Fibroblast of pulmonary artery (primary cell): ENCODE data around the gene TOX3.

Source experiments
- DNase-seq: peaks from one replicate; pipeline ENCODE4 v3.0.0-alpha.2; 2010; ENCODE audit warnings: low read depth
- H3K4me3 ChIP-seq: replicated peaks from 2 replicates; pipeline ENCODE4 v1.5.1; 2011; ENCODE audit warnings: low read depth, mild to moderate bottlenecking, control low read depth, low read length, moderate library complexity
- CTCF ChIP-seq: IDR thresholded peaks from 2 replicates; pipeline ENCODE4 v1.5.1; 2011; ENCODE audit warnings: mild to moderate bottlenecking, control low read depth, low read length, inconsistent platforms; ENCODE audit errors: missing control alignments

Gene TOX3

GRCh38 chr16:52538511-52538910, 8.4 kb downstream of the TOX3 start:
- H3K4me3 ChIP-seq: no peak overlapping the region
- DNase-seq: no peak
- no peak for TF ChIP-seq CTCF

GRCh38 chr16:52537516-52537915, 9.4 kb downstream of the TOX3 start:
- no peak overlapping the region for H3K4me3 ChIP-seq
- TF ChIP-seq CTCF: no peak

GRCh38 chr16:52535076-52535475, 11.9 kb downstream of the TOX3 start:
- TF ChIP-seq CTCF: no peak
- H3K4me3 ChIP-seq: no peak overlapping the region
- no peak for DNase-seq

More at GRCh38 chr16:52537516-52537915, 9.4 kb downstream of the TOX3 start:
- DNase-seq: no peak

- no peak overlapping the region for H3K4me3 ChIP-seq
- TF ChIP-seq CTCF: no peak
- DNase-seq: no peak
These were observed 13.6 kb downstream of the TOX3 start for GRCh38 chr16:52533296-52533695.

GRCh38 chr16:52532384-52532783, 14.6 kb downstream of the TOX3 start:
- no peak for TF ChIP-seq CTCF
- H3K4me3 ChIP-seq: no peak overlapping the region
- DNase-seq: no peak

- TF ChIP-seq CTCF: no peak
- DNase-seq: no peak
- no peak overlapping the region for H3K4me3 ChIP-seq
These were observed 17.7 kb downstream of the TOX3 start for GRCh38 chr16:52529226-52529625.

GRCh38 chr16:52528393-52529065, 18.4 kb downstream of the TOX3 start:
- no peak for TF ChIP-seq CTCF
- no peak overlapping the region for H3K4me3 ChIP-seq
- DNase-seq: no peak
